K562 (cell line): ENCODE data around the gene CBX8. TPM values are rescaled to one million over a fixed set of nuclear protein-coding genes. Genes with fewer than 3 reads are reported as not detected.

Experiments
- ATAC-seq: fragments of 200-7000 bp; cut with Tn5 transposase; 3 replicates; pipeline ENCODE4 v1.9.1; 2020; ENCODE audit warnings: moderate library complexity
- BruUV-seq: library from RNA; stranded (reverse); fragments of 400-500 nt; replicated peaks from 2 replicates; lab custom pipeline; 2021; lab: Mats Ljungman, UMichigan
- CTCF ChIA-PET: fragments of 300-600 bp; formaldehyde crosslinking; extraction: SDS; loops from one replicate; lab custom pipeline; 2021; ENCODE audit warnings: low intra/inter-chr PET ratio; lab: Yijun Ruan, JAX
- POLR2A ChIA-PET: fragments of 300-600, 350-650 bp; sonication (Branson Sonifier 250); formaldehyde crosslinking; extraction: SDS; loops from one replicate; lab custom pipeline; 2021; ENCODE audit warnings: antibody characterized with exemption, inconsistent platforms; lab: Yijun Ruan, JAX
- DNase-seq, 4 experiments: peaks; one replicate each; pipeline versions ENCODE4 v3.0.0 to v3.0.0-alpha.2; 2011 to 2018; ENCODE audit warnings: low spot score in 3 of 4, mixed read lengths in 3 of 4; ENCODE audit errors: extremely low read depth in 1 of 4
- FAIRE-seq: peaks from 2 replicates; lab custom pipeline; 2011; peaks lifted over from hg19 to GRCh38; lab: Jason Lieb, UNC
- H2AFZ ChIP-seq: 2 replicates; pipeline ENCODE4 v1.6.0; 2011; ENCODE audit warnings: low read depth, low read length, control low read depth, inconsistent platforms
- H3K27ac ChIP-seq: fragments of 200-600 bp; 3 replicates; pipeline ENCODE4 v1.8.0; 2011; ENCODE audit warnings: low read depth, mild to moderate bottlenecking, control low read depth, inconsistent platforms, low read length, moderate library complexity, mixed read lengths; ENCODE audit errors: extremely low read depth
- H3K27me3 ChIP-seq, 2 experiments: fragments of 300-600 bp in 1 of 2; 2 replicates in 1 of 2; 3 replicates in 1 of 2; pipeline versions ENCODE4 v1.6.0 to v1.8.0; 2011; ENCODE audit warnings: inconsistent platforms in 2 of 2, low read length in 2 of 2, mild to moderate bottlenecking in 1 of 2, mixed read lengths in 1 of 2, moderate library complexity in 1 of 2; ENCODE audit not compliant: control insufficient read depth in 2 of 2, insufficient read depth in 2 of 2
- H3K36me3 ChIP-seq: fragments of 300-600 bp; 3 replicates; pipeline ENCODE4 v1.8.0; 2011; ENCODE audit warnings: mild to moderate bottlenecking, low read length, inconsistent platforms; ENCODE audit not compliant: control insufficient read depth, insufficient read depth
- H3K4me1 ChIP-seq, 2 experiments: fragments of 200-600 bp in 1 of 2; replicated peaks in 1 of 2; 2 replicates in 1 of 2; 3 replicates in 1 of 2; pipeline versions ENCODE4 v1.5.1 to v1.8.0; 2011; ENCODE audit warnings: inconsistent platforms in 2 of 2, low read length in 2 of 2, mild to moderate bottlenecking in 1 of 2, mixed read lengths in 1 of 2, moderate library complexity in 1 of 2; ENCODE audit not compliant: control insufficient read depth in 2 of 2, insufficient read depth in 2 of 2
- H3K4me2 ChIP-seq: 2 replicates; pipeline ENCODE4 v1.6.1; 2011; ENCODE audit warnings: low read length, control low read depth, inconsistent platforms, mixed read lengths; ENCODE audit not compliant: insufficient read depth
- H3K4me3 ChIP-seq: fragments of 200-600 bp; sonication (generic), shearing (Covaris generic); 2 replicates; pipeline ENCODE4 v1.5.1; 2016; ENCODE audit warnings: control low read depth, inconsistent platforms
- H3K79me2 ChIP-seq: fragments of 200-600 bp; 3 replicates; pipeline ENCODE4 v1.8.0; 2011; ENCODE audit warnings: low read length, inconsistent platforms; ENCODE audit not compliant: control insufficient read depth, insufficient read depth
- H3K9ac ChIP-seq, 2 experiments: 2 replicates each; pipeline versions ENCODE4 v1.6.0 to v1.6.1; 2011; ENCODE audit warnings: low read depth in 2 of 2, low read length in 2 of 2, control low read depth in 1 of 2, inconsistent platforms in 1 of 2, mild to moderate bottlenecking in 1 of 2, mixed read lengths in 1 of 2; ENCODE audit not compliant: insufficient read depth in 1 of 2
- H3K9me1 ChIP-seq: one replicate; pipeline ENCODE4 v1.6.0; 2011; ENCODE audit warnings: inconsistent platforms, mild to moderate bottlenecking, low read length, moderate library complexity; ENCODE audit not compliant: control insufficient read depth, insufficient read depth
- H3K9me3 ChIP-seq: replicated peaks from 2 replicates; pipeline ENCODE4 v1.5.1; 2011; ENCODE audit warnings: low read depth, low read length, inconsistent platforms; ENCODE audit not compliant: control insufficient read depth, insufficient read depth
- H4K20me1 ChIP-seq: replicated peaks from 2 replicates; pipeline ENCODE4 v1.6.1; 2011; ENCODE audit warnings: low read length, inconsistent platforms, mixed read lengths; ENCODE audit not compliant: control insufficient read depth, insufficient read depth
- ARNT ChIP-seq, 2 experiments: fragments of 450-650 bp; IDR thresholded peaks; 2 replicates each; pipeline ENCODE4 v1.6.1; 2016; ENCODE audit warnings: mild to moderate bottlenecking in 1 of 2
- BCOR ChIP-seq: fragments of 450-650 bp; IDR thresholded peaks from 2 replicates; pipeline ENCODE4 v1.6.1; 2016
- BRD4 ChIP-seq: fragments of 200-600 bp; sonication (generic); IDR thresholded peaks from 2 replicates; pipeline ENCODE4 v1.6.1; 2017; ENCODE audit warnings: inconsistent platforms
- CCAR2 ChIP-seq: fragments of 200-400 bp; formaldehyde crosslinking; IDR thresholded peaks from 2 replicates; pipeline ENCODE4 v1.6.1; 2017; ENCODE audit warnings: mild to moderate bottlenecking, low read depth, low read length
- ESRRA ChIP-seq: fragments of 450-650 bp; IDR thresholded peaks from 2 replicates; pipeline ENCODE4 v1.6.1; 2014; ENCODE audit warnings: low read depth, mild to moderate bottlenecking, moderate library complexity, borderline replicate concordance
- FUS ChIP-seq: fragments of 200-400 bp; formaldehyde crosslinking; optimal IDR thresholded peaks from 2 replicates; pipeline ENCODE3; 2017; ENCODE audit warnings: low read depth, low read length
- NR3C1 ChIP-seq: sonication (generic); formaldehyde crosslinking; IDR thresholded peaks from 2 replicates; pipeline ENCODE4 v1.8.1; 2022; ENCODE audit warnings: missing genetic modification reagents
- PHB ChIP-seq: fragments of 250-450 bp; sonication (Bioruptor Pico); IDR thresholded peaks from 2 replicates; pipeline ENCODE4 v1.5.0; 2021
- PHF8 ChIP-seq: fragments of 200-600 bp; sonication (generic); IDR thresholded peaks from 2 replicates; pipeline ENCODE4 v1.6.1; 2012; ENCODE audit warnings: mixed run types, mild to moderate bottlenecking, inconsistent platforms, low read length, moderate library complexity, borderline replicate concordance
- SIRT6 ChIP-seq: IDR thresholded peaks from one replicate; pipeline ENCODE4 v1.6.1; 2012; ENCODE audit warnings: low read depth, mild to moderate bottlenecking, control low read depth, inconsistent platforms, low read length, moderate library complexity
- TRIM28 ChIP-seq: fragments of 450-650 bp; IDR thresholded peaks from 2 replicates; pipeline ENCODE4 v1.6.1; 2017
- ZNF24 ChIP-seq: fragments of 450-650 bp; IDR thresholded peaks from 2 replicates; pipeline ENCODE4 v1.6.1; 2016
- ZNF311 ChIP-seq: fragments of 250-450 bp; sonication (Bioruptor Pico); IDR thresholded peaks from 2 replicates; pipeline ENCODE4 v1.4.0; 2020; ENCODE audit warnings: mild to moderate bottlenecking, moderate library complexity
- ZNF764 ChIP-seq: fragments of 250-450 bp; sonication (Bioruptor Pico); IDR thresholded peaks from 2 replicates; pipeline ENCODE4 v1.4.0; 2020; ENCODE audit warnings: low read depth, mild to moderate bottlenecking, moderate library complexity
- WGBS: fragments of 100-300 bp; shearing (Covaris generic); methylation state at CpG from one replicate; pipeline ENCODE4 v1.1.6; 2016; ENCODE audit warnings: low coverage, mixed read lengths; ENCODE audit not compliant: insufficient coverage; ENCODE audit errors: missing lambda C conversion rate; 5-methylcytosine and 5-hydroxymethylcytosine counted together
- in situ Hi-C: fragments of 300-500 bp; cut with MboI; formaldehyde crosslinking; loops from 4 replicates; pipeline ENCODE4 v1.15.0; 2018; ENCODE audit warnings: inconsistent platforms, mixed read lengths
- intact Hi-C: fragments of 100-400 bp; cut with micrococcal nuclease; formaldehyde crosslinking; loops from 2 replicates; pipeline ENCODE4 v1.14.2; 2022
- polyA plus RNA-seq, 8 experiments: library from polyadenylated mRNA; depleted of rRNA in 4 of 8; stranded (reverse) in 5 of 8; unstranded in 3 of 8; fragments of >200 nt; fragmentation: Nextera tagmentation in 2 of 8; fragmentation: Illumina TruSeq in 1 of 8; extraction: Ambion mirVana in 2 of 8; extraction: Trizol in 1 of 8; gene quantifications; 2 replicates each; pipeline versions ENCODE4 v1.2.1 to v1.2.3, GENCODE V29; 2011 to 2014; ENCODE audit warnings: inconsistent platforms in 1 of 8, missing spikeins in 1 of 8
- total RNA-seq, 7 experiments: library from RNA; depleted of rRNA in 6 of 7; stranded (reverse); fragments of >200 nt in 6 of 7; fragmentation: Illumina TruSeq in 2 of 7; extraction: Trizol in 2 of 7; gene quantifications; 2 replicates each; pipeline versions ENCODE4 v1.2.1 to v1.2.3, GENCODE V29; 2011 to 2021; ENCODE audit warnings: low replicate concordance in 1 of 7
- TF ChIP-seq, protein P1 (sequence below): fragments of 250-450 bp; sonication (Bioruptor Pico); IDR thresholded peaks from 2 replicates; pipeline ENCODE4 v1.5.0; 2020; ENCODE audit warnings: mild to moderate bottlenecking
- TF ChIP-seq, protein P2 (sequence below): fragments of 450-650 bp; conservative IDR thresholded peaks from 2 replicates; pipeline ENCODE4 v1.6.1; 2016; ENCODE audit warnings: missing genetic modification characterization, low read depth, mild to moderate bottlenecking, missing compliant biosample characterization, moderate library complexity
- TF ChIP-seq, protein P3 (sequence below): sonication (generic); formaldehyde crosslinking; IDR thresholded peaks from 2 replicates; pipeline ENCODE4 v1.8.0; 2022; ENCODE audit warnings: missing genetic modification reagents, mild to moderate bottlenecking, borderline replicate concordance

CBX8 gene
- total and polyA plus RNA-seq, 9 of the 15 experiments (the other 6 are each of a cell fraction or from before 2014, with no cell fraction given): 0.08 to 11.9 (median 2.6) TPM

DNA sequence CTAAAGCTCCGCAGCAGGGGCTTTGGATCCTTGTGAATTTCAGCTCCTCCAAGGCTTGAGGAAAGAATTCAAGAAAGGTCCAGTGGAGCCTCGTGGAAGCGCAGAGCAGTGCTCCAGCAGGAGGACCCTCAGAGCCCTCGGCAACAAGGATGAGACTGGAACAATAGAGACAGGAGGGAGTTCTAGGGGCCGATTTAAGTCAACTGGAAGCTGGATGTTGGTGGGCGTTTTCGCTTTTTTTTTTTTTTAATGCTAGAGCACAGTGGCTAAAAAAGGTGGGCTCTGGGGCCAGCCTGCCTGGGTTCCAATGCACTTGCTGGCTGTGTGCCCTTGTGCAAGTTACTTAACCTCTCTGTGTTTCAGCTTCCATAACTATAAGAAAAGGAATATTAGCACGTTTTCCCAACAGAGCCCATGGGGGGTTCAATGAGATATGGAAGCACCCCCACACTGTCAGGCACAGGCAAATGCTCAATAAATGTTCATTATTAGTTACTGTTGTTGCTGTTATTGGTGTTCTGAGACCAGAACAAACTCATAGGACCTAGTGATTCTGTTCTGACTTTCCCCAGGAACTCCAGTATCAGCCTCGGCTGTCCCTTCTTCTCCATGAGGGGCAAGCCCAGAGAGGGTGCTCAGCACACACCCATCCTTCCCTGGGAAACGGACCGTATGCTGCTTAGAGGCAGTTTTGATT is 5.3 kb upstream of the CBX8 start:
- H4K20me1 ChIP-seq: no peaks in the 10 kb centered on the region
- FAIRE-seq (peak; percentile 71), ATAC-seq (no peak), DNase-seq (no peak)
- BruUV-seq: no TSS peak
- peaks cover 3% of the 10 kb centered on the region for H3K9me3 ChIP-seq
- H3K27me3 ChIP-seq: no peaks in the 10 kb centered on the region
- peak overlapping the region; percentile 98 for H2AFZ ChIP-seq
- WGBS: 55% methylated on average over 6 of the region's 11 CpGs
- peak overlapping the region; percentile 42 for H3K4me3 ChIP-seq
- H3K4me2 ChIP-seq: peak overlapping the region; percentile 80
- peak overlapping the region; percentile 89 for H3K27ac ChIP-seq
- H3K9ac ChIP-seq: peak overlapping the region; percentile 63 to 80; a peak in 3 of 4 replicates
- no peaks in the 10 kb centered on the region; the same call in 2 of the 3 replicates for H3K36me3 ChIP-seq
- H3K4me1 ChIP-seq: peaks cover 46 to 76% of the 10 kb centered on the region in 2 experiments
- in situ Hi-C loops: loop anchor here (5.0 kb wide), 1 partner anchor 35 kb away; the partner anchor contains the start of gene CBX4
- intact Hi-C loops: loop anchor here (10.0 kb wide), 1 partner anchor 173 kb away; no protein-coding TSS in a partner anchor
- no peaks in the 10 kb centered on the region for H3K9me1 ChIP-seq
- CTCF ChIA-PET: no interaction called here
- H3K79me2 ChIP-seq: no peaks in the 10 kb centered on the region
- POLR2A ChIA-PET: interaction anchor here (0.5 to 2.5 kb wide), 5 partner anchors 25 to 103 kb away, joined by 3 to 10 read pairs (median 3); partner anchors contain the start of gene CBX4
- TF ChIP-seq ZNF311 (CRISPR knock-in tag): no peak
- 0 out of 2 replicates have a peak, but pooled peaks have one; percentile 64 for TF ChIP-seq BRD4
- no peak for TF ChIP-seq FUS
- no peak for TF ChIP-seq CCAR2
- TF ChIP-seq, protein P1, sequence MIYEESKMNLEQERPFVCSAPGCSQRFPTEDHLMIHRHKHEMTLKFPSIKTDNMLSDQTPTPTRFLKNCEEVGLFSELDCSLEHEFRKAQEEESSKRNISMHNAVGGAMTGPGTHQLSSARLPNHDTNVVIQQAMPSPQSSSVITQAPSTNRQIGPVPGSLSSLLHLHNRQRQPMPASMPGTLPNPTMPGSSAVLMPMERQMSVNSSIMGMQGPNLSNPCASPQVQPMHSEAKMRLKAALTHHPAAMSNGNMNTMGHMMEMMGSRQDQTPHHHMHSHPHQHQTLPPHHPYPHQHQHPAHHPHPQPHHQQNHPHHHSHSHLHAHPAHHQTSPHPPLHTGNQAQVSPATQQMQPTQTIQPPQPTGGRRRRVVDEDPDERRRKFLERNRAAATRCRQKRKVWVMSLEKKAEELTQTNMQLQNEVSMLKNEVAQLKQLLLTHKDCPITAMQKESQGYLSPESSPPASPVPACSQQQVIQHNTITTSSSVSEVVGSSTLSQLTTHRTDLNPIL: no peak
- no peak for TF ChIP-seq ZNF764
- TF ChIP-seq PHF8: peak; percentile 40; the same call in 1 of the 2 replicates
- TF ChIP-seq NR3C1 (CRISPR knock-in tag): no peak
- 0 out of 2 replicates have a peak, but pooled peaks have one; percentile 20 for TF ChIP-seq ZNF24
- no peak for TF ChIP-seq SIRT6
- 0 out of 4 replicates have a peak, but pooled peaks of 1 of the 2 experiments have one; percentile 23 for TF ChIP-seq ARNT (IDR thresholded peaks at IDR 0.05)
- no peak for TF ChIP-seq ESRRA
- TF ChIP-seq, protein P2, sequence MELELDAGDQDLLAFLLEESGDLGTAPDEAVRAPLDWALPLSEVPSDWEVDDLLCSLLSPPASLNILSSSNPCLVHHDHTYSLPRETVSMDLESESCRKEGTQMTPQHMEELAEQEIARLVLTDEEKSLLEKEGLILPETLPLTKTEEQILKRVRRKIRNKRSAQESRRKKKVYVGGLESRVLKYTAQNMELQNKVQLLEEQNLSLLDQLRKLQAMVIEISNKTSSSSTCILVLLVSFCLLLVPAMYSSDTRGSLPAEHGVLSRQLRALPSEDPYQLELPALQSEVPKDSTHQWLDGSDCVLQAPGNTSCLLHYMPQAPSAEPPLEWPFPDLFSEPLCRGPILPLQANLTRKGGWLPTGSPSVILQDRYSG: 0 out of 2 replicates have a peak, but pooled peaks have one; percentile 36
- TF ChIP-seq TRIM28: no peak
- TF ChIP-seq, protein P3, sequence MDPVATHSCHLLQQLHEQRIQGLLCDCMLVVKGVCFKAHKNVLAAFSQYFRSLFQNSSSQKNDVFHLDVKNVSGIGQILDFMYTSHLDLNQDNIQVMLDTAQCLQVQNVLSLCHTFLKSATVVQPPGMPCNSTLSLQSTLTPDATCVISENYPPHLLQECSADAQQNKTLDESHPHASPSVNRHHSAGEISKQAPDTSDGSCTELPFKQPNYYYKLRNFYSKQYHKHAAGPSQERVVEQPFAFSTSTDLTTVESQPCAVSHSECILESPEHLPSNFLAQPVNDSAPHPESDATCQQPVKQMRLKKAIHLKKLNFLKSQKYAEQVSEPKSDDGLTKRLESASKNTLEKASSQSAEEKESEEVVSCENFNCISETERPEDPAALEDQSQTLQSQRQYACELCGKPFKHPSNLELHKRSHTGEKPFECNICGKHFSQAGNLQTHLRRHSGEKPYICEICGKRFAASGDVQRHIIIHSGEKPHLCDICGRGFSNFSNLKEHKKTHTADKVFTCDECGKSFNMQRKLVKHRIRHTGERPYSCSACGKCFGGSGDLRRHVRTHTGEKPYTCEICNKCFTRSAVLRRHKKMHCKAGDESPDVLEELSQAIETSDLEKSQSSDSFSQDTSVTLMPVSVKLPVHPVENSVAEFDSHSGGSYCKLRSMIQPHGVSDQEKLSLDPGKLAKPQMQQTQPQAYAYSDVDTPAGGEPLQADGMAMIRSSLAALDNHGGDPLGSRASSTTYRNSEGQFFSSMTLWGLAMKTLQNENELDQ (CRISPR knock-in tag): 0 out of 2 replicates have a peak, but pooled peaks have one; percentile 51
- no peak for TF ChIP-seq PHB (CRISPR knock-in tag)
- TF ChIP-seq BCOR: peak; percentile 77; the same call in 1 of the 2 replicates
